GM23248 (cell line): Measurements from ENCODE around the gene COL6A3. TPM values are rescaled to one million over a fixed set of nuclear protein-coding genes. Genes with fewer than 3 reads are reported as not detected.

ENCODE experiments used
- DNase-seq: peaks from one replicate; pipeline ENCODE4 v3.0.0-alpha.2; 2015
- H2AFZ ChIP-seq: fragments of 200-600 bp; sonication (generic); 2 replicates; pipeline ENCODE4 v1.6.1; 2016; ENCODE audit warnings: antibody characterized with exemption
- H3F3A ChIP-seq: fragments of 200-600 bp; sonication (generic); 2 replicates; pipeline ENCODE4 v1.6.1; 2016; ENCODE audit warnings: mild to moderate bottlenecking, antibody characterized with exemption, mixed run types; ENCODE audit not compliant: insufficient read depth
- H3K27ac ChIP-seq: fragments of 200-600 bp; sonication (generic); 2 replicates; pipeline ENCODE4 v1.5.1; 2016; ENCODE audit warnings: mild to moderate bottlenecking
- H3K27me3 ChIP-seq: fragments of 200-600 bp; sonication (generic); replicated peaks from 2 replicates; pipeline ENCODE4 v1.6.1; 2016; ENCODE audit warnings: mild to moderate bottlenecking; ENCODE audit not compliant: insufficient read depth
- H3K36me3 ChIP-seq: fragments of 200-600 bp; sonication (generic); 2 replicates; pipeline ENCODE4 v1.6.1; 2016; ENCODE audit warnings: low read depth, mild to moderate bottlenecking
- H3K4me1 ChIP-seq: fragments of 200-600 bp; sonication (generic); 2 replicates; pipeline ENCODE4 v1.6.1; 2016; ENCODE audit warnings: mild to moderate bottlenecking; ENCODE audit not compliant: insufficient read depth
- H3K4me2 ChIP-seq: fragments of 200-600 bp; sonication (generic); one replicate; pipeline ENCODE4 v1.6.1; 2016; ENCODE audit warnings: mild to moderate bottlenecking; ENCODE audit not compliant: unreplicated experiment
- H3K4me3 ChIP-seq: fragments of 200-600 bp; sonication (generic); 2 replicates; pipeline ENCODE4 v1.5.1; 2016; ENCODE audit warnings: mild to moderate bottlenecking
- H3K79me2 ChIP-seq: fragments of 200-600 bp; sonication (generic); 2 replicates; pipeline ENCODE4 v1.6.1; 2016; ENCODE audit warnings: mild to moderate bottlenecking; ENCODE audit not compliant: insufficient read depth
- H3K9ac ChIP-seq: fragments of 200-600 bp; sonication (generic); 2 replicates; pipeline ENCODE4 v1.6.1; 2016; ENCODE audit warnings: mild to moderate bottlenecking
- H3K9me2 ChIP-seq: fragments of 200-600 bp; sonication (generic); 2 replicates; pipeline ENCODE4 v1.6.1; 2016; ENCODE audit warnings: mixed run types, mild to moderate bottlenecking, moderate library complexity; ENCODE audit not compliant: insufficient read depth
- H3K9me3 ChIP-seq: fragments of 200-600 bp; sonication (generic); one replicate; pipeline ENCODE4 v1.6.1; 2017; ENCODE audit warnings: low read depth
- H4K20me1 ChIP-seq: fragments of 200-600 bp; sonication (generic); 2 replicates; pipeline ENCODE4 v1.6.0; 2016; ENCODE audit not compliant: insufficient read depth
- EZH2 ChIP-seq: fragments of 200-600 bp; sonication (generic); IDR thresholded peaks from 2 replicates; pipeline ENCODE4 v1.6.1; 2018; ENCODE audit warnings: antibody characterized with exemption, mild to moderate bottlenecking; ENCODE audit not compliant: insufficient read depth, poor library complexity, severe bottlenecking
- EZH2phosphoT487 ChIP-seq: fragments of 200-600 bp; sonication (generic); IDR thresholded peaks from 2 replicates; pipeline ENCODE4 v1.6.1; 2018; ENCODE audit warnings: antibody characterized with exemption, moderate library complexity, mild to moderate bottlenecking, low read depth; ENCODE audit not compliant: insufficient read depth
- WGBS, 2 experiments: methylation state at CpG; one replicate each; pipeline ENCODE4 v1.1.6; 2015 to 2017; ENCODE audit warnings: low lambda C conversion rate in 2 of 2, low coverage in 1 of 2; ENCODE audit errors: missing lambda C conversion rate in 2 of 2; 5-methylcytosine and 5-hydroxymethylcytosine counted together
- in situ Hi-C: fragments of 300-500 bp; cut with MboI; formaldehyde crosslinking; loops from 2 replicates; pipeline ENCODE4 v1.15.0; 2020
- polyA plus RNA-seq: library from polyadenylated mRNA; unstranded; fragments of >200 nt; fragmentation: Nextera tagmentation; extraction: Ambion mirVana; gene quantifications from 2 replicates; pipeline ENCODE4 v1.2.1, GENCODE V29; 2016
- total RNA-seq: library from RNA; depleted of rRNA; stranded (reverse); fragments of >200 nt; shearing (Covaris generic); gene quantifications from 2 replicates; pipeline ENCODE4 v1.2.3, GENCODE V29; 2014

The COL6A3 gene
- total and polyA plus RNA-seq, 2 experiments from 2014 or later = 344 to 1,362 TPM

- TF ChIP-seq EZH2phosphoT487 = no peak
- TF ChIP-seq EZH2 = no peak
- H3K27me3 ChIP-seq = no peaks in the 10 kb centered on the region
- H3K4me3 ChIP-seq = 0 out of 2 replicates have a peak overlapping the region, but pooled peaks have one; percentile 17
- no peaks in the 10 kb centered on the region for H3K79me2 ChIP-seq
- H3K9ac ChIP-seq = peak overlapping the region; percentile 92
- H2AFZ ChIP-seq = peak overlapping the region; percentile 27; the same call in 1 of the 2 replicates
- no peaks in the 10 kb centered on the region for H4K20me1 ChIP-seq
- no peaks in the 10 kb centered on the region for H3K9me2 ChIP-seq
- peaks cover 55% of the 10 kb centered on the region for H3K4me1 ChIP-seq
- H3K36me3 ChIP-seq = no peaks in the 10 kb centered on the region
- peak; percentile 95 for DNase-seq
- in situ Hi-C loops = no loop called here
- no peaks in the 10 kb centered on the region for H3K9me3 ChIP-seq
- H3F3A ChIP-seq = peaks cover 59% of the 10 kb centered on the region
- H3K27ac ChIP-seq = peak overlapping the region; percentile 100
- whole genome bisulfite sequencing, 2 experiments = 35% methylated on average over 10 of the region's 10 CpGs
- H3K4me2 ChIP-seq = peak overlapping the region; percentile 75
Measured at GRCh38 chr2:237435844-237436587, 22.1 kb upstream of the COL6A3 start.

- no peak for TF ChIP-seq EZH2phosphoT487
- no peak for TF ChIP-seq EZH2
- no peaks in the 10 kb centered on the region for H3K27me3 ChIP-seq
- peaks cover 59% of the 10 kb centered on the region for H3F3A ChIP-seq
- peak overlapping the region; percentile 100 for H3K27ac ChIP-seq
- no peaks in the 10 kb centered on the region for H4K20me1 ChIP-seq
- H3K36me3 ChIP-seq = no peaks in the 10 kb centered on the region
- WGBS, 2 experiments = 18 to 22% methylated on average over 14 of the region's 14 CpGs
- H3K9me2 ChIP-seq = no peaks in the 10 kb centered on the region
- peak; percentile 90 for DNase-seq
- peak overlapping the region; percentile 92 for H3K9ac ChIP-seq
- no peak overlapping the region for H3K4me3 ChIP-seq
- peak overlapping the region; percentile 70 for H3K4me2 ChIP-seq
- no peaks in the 10 kb centered on the region for H3K9me3 ChIP-seq
- in situ Hi-C loops = no loop called here
- peaks cover 59% of the 10 kb centered on the region for H3K4me1 ChIP-seq
- H2AFZ ChIP-seq = no peak overlapping the region
- H3K79me2 ChIP-seq = no peaks in the 10 kb centered on the region
Measured at GRCh38 chr2:237434866-237435311, 20.9 kb upstream of the COL6A3 start.

- H3K9ac ChIP-seq = peak overlapping the region; percentile 92
- peak overlapping the region; percentile 57 for H3K4me2 ChIP-seq
- no peaks in the 10 kb centered on the region for H4K20me1 ChIP-seq
- 74 to 82% methylated on average over 11 to 13 of the region's 13 CpGs for WGBS, 2 experiments
- TF ChIP-seq EZH2 (no peak), EZH2phosphoT487 (no peak)
- H3K27ac ChIP-seq = peak overlapping the region; percentile 100
- H3F3A ChIP-seq = peaks cover 64% of the 10 kb centered on the region
- no peak overlapping the region for H2AFZ ChIP-seq
- in situ Hi-C loops = no loop called here
- no peaks in the 10 kb centered on the region for H3K9me2 ChIP-seq
- H3K9me3 ChIP-seq = no peaks in the 10 kb centered on the region
- H3K79me2 ChIP-seq = no peaks in the 10 kb centered on the region
- no peak overlapping the region for H3K4me3 ChIP-seq
- H3K4me1 ChIP-seq = peaks cover 64% of the 10 kb centered on the region
- no peak for DNase-seq
- H3K27me3 ChIP-seq = no peaks in the 10 kb centered on the region
- H3K36me3 ChIP-seq = no peaks in the 10 kb centered on the region
Measured at GRCh38 chr2:237433920-237434676, 20.1 kb upstream of the COL6A3 start.

- Histone ChIP-seq H3K4me1 (peaks cover 64% of the 10 kb centered on the region), H3K9me2 (no peaks in the 10 kb centered on the region), H3K79me2 (no peaks in the 10 kb centered on the region), H3K36me3 (no peaks in the 10 kb centered on the region), H3K4me3 (peak overlapping the region; percentile 33), H3K27me3 (no peaks in the 10 kb centered on the region), H2AFZ (no peak overlapping the region), H3K9me3 (no peaks in the 10 kb centered on the region), H3K4me2 (peak overlapping the region; percentile 67), H3F3A (peaks cover 64% of the 10 kb centered on the region), H3K9ac (peak overlapping the region; percentile 92), H3K27ac (peak overlapping the region; percentile 100), H4K20me1 (no peaks in the 10 kb centered on the region)
- no peak for TF ChIP-seq EZH2
- TF ChIP-seq EZH2phosphoT487 = no peak
- in situ Hi-C loops = no loop called here
- 1 to 2% methylated on average over 17 of the region's 17 CpGs for WGBS, 2 experiments
- peak; percentile 99 for DNase-seq
Measured at GRCh38 chr2:237432484-237433092, 18.6 kb upstream of the COL6A3 start.
